Prostate gland (tissue), 2 donors: ENCODE measurements around the gene SETBP1.

Experiments used
- POLR2AphosphoS5 ChIP-seq: sonication (generic); formaldehyde crosslinking; IDR thresholded peaks from one replicate; pipeline ENCODE4 v1.6.1; 2017; ENCODE audit warnings: antibody characterized with exemption
- TF ChIP-seq, protein P1 (sequence below), 4 experiments: fragments of 200-600 bp in 2 of 4; fragments of 450-650 bp in 2 of 4; sonication (generic) in 2 of 4; IDR thresholded peaks; 1 replicate in 3 of 4; 2 replicates in 1 of 4; pipeline ENCODE4 v1.5.1; 2016 to 2019; ENCODE audit warnings: antibody characterized with exemption in 4 of 4, mild to moderate bottlenecking in 2 of 4, moderate library complexity in 2 of 4

DNA sequence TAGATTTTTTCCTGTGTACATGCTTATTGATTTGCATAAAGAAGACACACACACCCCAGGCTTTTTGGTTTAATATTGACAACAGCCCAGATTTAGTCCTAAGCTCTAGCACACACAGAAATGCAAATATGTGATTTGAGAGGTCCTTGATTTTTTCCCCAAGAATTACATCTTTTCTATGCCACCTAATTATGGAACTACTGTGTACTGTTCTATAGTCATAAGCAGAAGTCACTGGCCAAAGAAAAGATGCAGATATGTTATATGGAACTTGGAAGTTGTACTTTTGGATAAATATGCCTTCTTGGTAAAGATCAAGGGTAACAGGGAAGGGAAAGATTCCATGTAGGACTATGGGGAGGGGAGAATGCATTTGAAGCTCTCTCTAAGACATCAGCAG, 105.6 kb downstream of the SETBP1 start:
- TF ChIP-seq, protein P1, sequence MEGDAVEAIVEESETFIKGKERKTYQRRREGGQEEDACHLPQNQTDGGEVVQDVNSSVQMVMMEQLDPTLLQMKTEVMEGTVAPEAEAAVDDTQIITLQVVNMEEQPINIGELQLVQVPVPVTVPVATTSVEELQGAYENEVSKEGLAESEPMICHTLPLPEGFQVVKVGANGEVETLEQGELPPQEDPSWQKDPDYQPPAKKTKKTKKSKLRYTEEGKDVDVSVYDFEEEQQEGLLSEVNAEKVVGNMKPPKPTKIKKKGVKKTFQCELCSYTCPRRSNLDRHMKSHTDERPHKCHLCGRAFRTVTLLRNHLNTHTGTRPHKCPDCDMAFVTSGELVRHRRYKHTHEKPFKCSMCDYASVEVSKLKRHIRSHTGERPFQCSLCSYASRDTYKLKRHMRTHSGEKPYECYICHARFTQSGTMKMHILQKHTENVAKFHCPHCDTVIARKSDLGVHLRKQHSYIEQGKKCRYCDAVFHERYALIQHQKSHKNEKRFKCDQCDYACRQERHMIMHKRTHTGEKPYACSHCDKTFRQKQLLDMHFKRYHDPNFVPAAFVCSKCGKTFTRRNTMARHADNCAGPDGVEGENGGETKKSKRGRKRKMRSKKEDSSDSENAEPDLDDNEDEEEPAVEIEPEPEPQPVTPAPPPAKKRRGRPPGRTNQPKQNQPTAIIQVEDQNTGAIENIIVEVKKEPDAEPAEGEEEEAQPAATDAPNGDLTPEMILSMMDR (IDR thresholded peaks at IDR 0.05) = no peak
- TF ChIP-seq POLR2AphosphoS5 = no peak
